Stimulated activated CD8-positive, alpha-beta memory T cell treated with anti-CD3 and anti-CD28 coated beads, Interleukin-12 subunit alpha, Interleukin-12 subunit beta, amount 100 ng/mL, for 4 hours (primary cell): ENCODE measurements around the gene FCER2.
"Not testable (repeated sequence)": the region's sequence is repeated elsewhere in the genome, so short reads cannot be mapped to it uniquely, and the experiment has no call there.

Experiments used
- DNase-seq: peaks from one replicate; pipeline ENCODE4 v3.0.0-alpha.2; 2020; ENCODE audit warnings: low read depth

FCER2 gene

GRCh38 chr19:7701654-7702457, at the start of gene FCER2:
Gene FCER2 (minus strand): TSS chr19:7702131. CDS start chr19:7699760, 2,371 bp downstream.
- no peak for DNase-seq

GRCh38 chr19:7751157-7751783, 49.3 kb upstream of the FCER2 start:
- no peak for DNase-seq

GRCh38 chr19:7748756-7749155, 46.8 kb upstream of the FCER2 start:
- no peak for DNase-seq

GRCh38 chr19:7748171-7748570, 46.2 kb upstream of the FCER2 start:
- DNase-seq, result no peak

GRCh38 chr19:7746903-7747884, 45.3 kb upstream of the FCER2 start, which contains the start of gene CD209:
Gene CD209 (minus strand): TSS chr19:7747534. CDS start chr19:7747511, 23 bp downstream.
- DNase-seq, result no peak

- DNase-seq, result not testable (repeated sequence)
Observed at GRCh38 chr19:7746306-7746705, 44.4 kb upstream of the FCER2 start.

- DNase-seq, result no peak
Observed at GRCh38 chr19:7744871-7745650, 43.1 kb upstream of the FCER2 start.

GRCh38 chr19:7744199-7744786, 42.4 kb upstream of the FCER2 start:
- no peak for DNase-seq

GRCh38 chr19:7743425-7743841, 41.5 kb upstream of the FCER2 start:
- peak; percentile 4 for DNase-seq

GRCh38 chr19:7742991-7743390, 41.1 kb upstream of the FCER2 start:
- DNase-seq, result no peak

GRCh38 chr19:7742575-7742974, 40.6 kb upstream of the FCER2 start:
- DNase-seq, result no peak

- no peak for DNase-seq
Observed at GRCh38 chr19:7740682-7741054, 38.7 kb upstream of the FCER2 start.

- DNase-seq, result no peak
Observed at GRCh38 chr19:7739801-7740681, 38.1 kb upstream of the FCER2 start.

GRCh38 chr19:7739211-7739755, 37.4 kb upstream of the FCER2 start:
- no peak for DNase-seq

GRCh38 chr19:7738023-7738422, 36.1 kb upstream of the FCER2 start:
- DNase-seq, result no peak

- no peak for DNase-seq
Observed at GRCh38 chr19:7737215-7737614, 35.3 kb upstream of the FCER2 start.

- DNase-seq, result no peak
Observed at GRCh38 chr19:7736148-7736547, 34.2 kb upstream of the FCER2 start.

GRCh38 chr19:7734220-7735203, 32.6 kb upstream of the FCER2 start:
- DNase-seq, result no peak

GRCh38 chr19:7733376-7733775, 31.4 kb upstream of the FCER2 start:
- DNase-seq, result no peak
